Measurements from ENCODE around the gene ADGRG3. TPM values are rescaled to one million over a fixed set of nuclear protein-coding genes. Genes with fewer than 3 reads are reported as not detected.

The ADGRG3 gene
- total RNA-seq, 3 donors from 2014 or later, result 0.84 to 3.4 (median 1.8) TPM

GRCh38 chr16:57714047-57714446 is 45.9 kb downstream of the ADGRG3 start:
- Histone ChIP-seq H3K4me3 (no peak overlapping the region), H3K4me1 (ENCODE audit: low read depth) (no peaks in the 10 kb centered on the region), H3K9me3 (no peaks in the 10 kb centered on the region), H3K36me3 (ENCODE audit: low read depth) (no peaks in the 10 kb centered on the region)
- ATAC-seq (no peak), DNase-seq (no peak)
- intact Hi-C loops (cut with DNase I, micrococcal nuclease), result no loop called here
- TF ChIP-seq, protein P1, sequence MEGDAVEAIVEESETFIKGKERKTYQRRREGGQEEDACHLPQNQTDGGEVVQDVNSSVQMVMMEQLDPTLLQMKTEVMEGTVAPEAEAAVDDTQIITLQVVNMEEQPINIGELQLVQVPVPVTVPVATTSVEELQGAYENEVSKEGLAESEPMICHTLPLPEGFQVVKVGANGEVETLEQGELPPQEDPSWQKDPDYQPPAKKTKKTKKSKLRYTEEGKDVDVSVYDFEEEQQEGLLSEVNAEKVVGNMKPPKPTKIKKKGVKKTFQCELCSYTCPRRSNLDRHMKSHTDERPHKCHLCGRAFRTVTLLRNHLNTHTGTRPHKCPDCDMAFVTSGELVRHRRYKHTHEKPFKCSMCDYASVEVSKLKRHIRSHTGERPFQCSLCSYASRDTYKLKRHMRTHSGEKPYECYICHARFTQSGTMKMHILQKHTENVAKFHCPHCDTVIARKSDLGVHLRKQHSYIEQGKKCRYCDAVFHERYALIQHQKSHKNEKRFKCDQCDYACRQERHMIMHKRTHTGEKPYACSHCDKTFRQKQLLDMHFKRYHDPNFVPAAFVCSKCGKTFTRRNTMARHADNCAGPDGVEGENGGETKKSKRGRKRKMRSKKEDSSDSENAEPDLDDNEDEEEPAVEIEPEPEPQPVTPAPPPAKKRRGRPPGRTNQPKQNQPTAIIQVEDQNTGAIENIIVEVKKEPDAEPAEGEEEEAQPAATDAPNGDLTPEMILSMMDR (IDR thresholded peaks at IDR 0.05), result no peak

- Histone ChIP-seq H3K4me1 (ENCODE audit: low read depth) (no peaks in the 10 kb centered on the region), H3K36me3 (ENCODE audit: low read depth) (no peaks in the 10 kb centered on the region), H3K9me3 (no peaks in the 10 kb centered on the region), H3K4me3 (no peak overlapping the region)
- ATAC-seq, result peak; percentile 77
- TF ChIP-seq, protein P1 (IDR thresholded peaks at IDR 0.05), result no peak
- peak in 2 of 3 donors; percentile 75 to 79 for DNase-seq
- intact Hi-C loops (cut with DNase I, micrococcal nuclease), result loop anchor here in 1 of 2 donors (10.0 kb wide), 1 partner anchor 145 kb away; no protein-coding TSS in a partner anchor
These were observed 52.1 kb downstream of the ADGRG3 start for GRCh38 chr16:57720142-57720575.

GRCh38 chr16:57721356-57722209 is 53.5 kb downstream of the ADGRG3 start:
- DNase-seq (no peak), ATAC-seq (no peak)
- Histone ChIP-seq H3K4me1 (ENCODE audit: low read depth) (no peaks in the 10 kb centered on the region), H3K9me3 (no peaks in the 10 kb centered on the region), H3K4me3 (no peak overlapping the region), H3K36me3 (ENCODE audit: low read depth) (no peaks in the 10 kb centered on the region)
- intact Hi-C loops (cut with DNase I, micrococcal nuclease), result loop anchor here in 1 of 2 donors (10.0 kb wide), 1 partner anchor 147 kb away; no protein-coding TSS in a partner anchor
- TF ChIP-seq, protein P1 (IDR thresholded peaks at IDR 0.05), result no peak

DNA sequence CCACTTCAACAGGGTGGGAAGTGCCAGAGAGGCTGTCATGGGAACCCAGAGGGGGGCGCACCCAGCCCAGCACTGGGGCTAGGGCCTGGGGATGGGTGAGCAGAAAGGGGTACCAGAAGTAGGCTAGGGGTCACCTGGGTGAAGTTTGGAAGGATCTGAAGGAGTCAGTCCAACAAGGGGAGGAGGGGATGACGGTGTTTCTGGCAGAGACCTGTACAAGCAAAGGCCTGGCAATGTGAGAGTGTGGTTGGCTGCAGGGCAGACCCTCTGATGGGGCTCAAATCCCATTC is 54.0 kb downstream of the ADGRG3 start:
- intact Hi-C loops (cut with DNase I, micrococcal nuclease), result loop anchor here in 1 of 2 donors (10.0 kb wide), 1 partner anchor 147 kb away; no protein-coding TSS in a partner anchor
- ATAC-seq (no peak), DNase-seq (no peak)
- TF ChIP-seq, protein P1 (IDR thresholded peaks at IDR 0.05), result no peak
- H3K4me1 ChIP-seq (ENCODE audit: low read depth), result no peaks in the 10 kb centered on the region
- H3K9me3 ChIP-seq, result no peaks in the 10 kb centered on the region
- no peak overlapping the region for H3K4me3 ChIP-seq
- H3K36me3 ChIP-seq (ENCODE audit: low read depth), result no peaks in the 10 kb centered on the region

- H3K4me3 ChIP-seq, result no peak overlapping the region
- TF ChIP-seq, protein P1 (IDR thresholded peaks at IDR 0.05), result no peak
- DNase-seq, result no peak
- H3K4me1 ChIP-seq (ENCODE audit: low read depth), result no peaks in the 10 kb centered on the region
- intact Hi-C loops (cut with DNase I, micrococcal nuclease), result loop anchor here in 1 of 2 donors (10.0 kb wide), 1 partner anchor 148 kb away; no protein-coding TSS in a partner anchor
- ATAC-seq, result no peak
- no peaks in the 10 kb centered on the region for H3K36me3 ChIP-seq (ENCODE audit: low read depth)
- H3K9me3 ChIP-seq, result no peaks in the 10 kb centered on the region
These were observed 54.5 kb downstream of the ADGRG3 start for GRCh38 chr16:57722651-57723050.
